Ascending aorta (tissue), 2 donors: ENCODE results near the gene PARP6. TPM values are rescaled to one million over a fixed set of nuclear protein-coding genes. Genes with fewer than 3 reads are reported as not detected.
"Not testable (repeated sequence)": the region's sequence is repeated elsewhere in the genome, so short reads cannot be mapped to it uniquely, and the experiment has no call there.

Experiments used
- DNase-seq, 2 donors: peaks; one replicate each; pipeline ENCODE4 v3.0.0-alpha.2; 2019; ENCODE audit warnings: low spot score in 2 of 2
- H3K27ac ChIP-seq, 2 donors: fragments of 200-600 bp; sonication (generic); one replicate each; pipeline ENCODE4 v1.5.1; 2016 to 2017; ENCODE audit warnings: mild to moderate bottlenecking in 1 of 2
- H3K27me3 ChIP-seq: fragments of 200-600 bp; sonication (generic); one replicate; pipeline ENCODE4 v1.5.1; 2017
- H3K36me3 ChIP-seq, 2 donors: fragments of 200-600 bp; sonication (generic); one replicate each; pipeline ENCODE4 v1.5.1; 2016
- H3K4me1 ChIP-seq, 2 donors: fragments of 200-600 bp; sonication (generic); one replicate each; pipeline ENCODE4 v1.5.1; 2016 to 2017; ENCODE audit warnings: mild to moderate bottlenecking in 1 of 2
- H3K4me3 ChIP-seq, 2 donors: fragments of 200-600 bp; sonication (generic); one replicate each; pipeline ENCODE4 v1.5.1; 2016 to 2017; ENCODE audit warnings: mild to moderate bottlenecking in 1 of 2
- H3K9me3 ChIP-seq, 2 donors: fragments of 200-600 bp; sonication (generic); one replicate each; pipeline ENCODE4 v1.5.1; 2016
- CTCF ChIP-seq, 3 experiments: fragments of 200-600 bp in 2 of 3; fragments of 450-650 bp in 1 of 3; sonication (generic) in 2 of 3; IDR thresholded peaks; one replicate each; pipeline ENCODE4 v1.5.1; 2016 to 2019; ENCODE audit warnings: antibody characterized with exemption in 3 of 3, mild to moderate bottlenecking in 1 of 3, moderate library complexity in 1 of 3
- intact Hi-C: fragments of 100-400 bp; cut with DNase I; formaldehyde crosslinking; loops from one replicate; pipeline ENCODE4 v1.15.1; 2023
- total RNA-seq: library from RNA; depleted of rRNA; stranded (reverse); fragments of >200 nt; gene quantifications from one replicate; pipeline ENCODE4 v1.1.0, GENCODE V29; 2016

PARP6 gene
- total RNA-seq, 1 donor from 2014 or later = 26.5 TPM

- H3K27ac ChIP-seq = no peak overlapping the region
- H3K4me3 ChIP-seq = no peak overlapping the region
- intact Hi-C loops = no loop called here
- DNase-seq = no peak
- H3K27me3 ChIP-seq = no peaks in the 10 kb centered on the region
- H3K9me3 ChIP-seq = no peaks in the 10 kb centered on the region
- H3K4me1 ChIP-seq = no peaks in the 10 kb centered on the region
- TF ChIP-seq CTCF (IDR thresholded peaks at IDR 0.05) = no peak
- H3K36me3 ChIP-seq = no peaks in the 10 kb centered on the region
These were observed 13.0 kb upstream of the PARP6 start for GRCh38 chr15:72285402-72285801.

GRCh38 chr15:72284781-72285180, 12.4 kb upstream of the PARP6 start:
- intact Hi-C loops = no loop called here
- no peaks in the 10 kb centered on the region for H3K27me3 ChIP-seq
- no peaks in the 10 kb centered on the region for H3K9me3 ChIP-seq
- no peaks in the 10 kb centered on the region for H3K4me1 ChIP-seq
- no peak for DNase-seq
- no peak for TF ChIP-seq CTCF (IDR thresholded peaks at IDR 0.05)
- H3K36me3 ChIP-seq = no peaks in the 10 kb centered on the region
- H3K4me3 ChIP-seq = no peak overlapping the region
- H3K27ac ChIP-seq = no peak overlapping the region

- no peak for TF ChIP-seq CTCF (IDR thresholded peaks at IDR 0.05)
- no peaks in the 10 kb centered on the region for H3K36me3 ChIP-seq
- no peak overlapping the region for H3K27ac ChIP-seq
- DNase-seq = no peak
- H3K4me3 ChIP-seq = no peak overlapping the region
- intact Hi-C loops = no loop called here
- no peaks in the 10 kb centered on the region for H3K9me3 ChIP-seq
- no peaks in the 10 kb centered on the region for H3K27me3 ChIP-seq
- H3K4me1 ChIP-seq = no peaks in the 10 kb centered on the region
These were observed 9.4 kb upstream of the PARP6 start for GRCh38 chr15:72281713-72282112.

- no peaks in the 10 kb centered on the region for H3K36me3 ChIP-seq
- H3K9me3 ChIP-seq = no peaks in the 10 kb centered on the region
- no peaks in the 10 kb centered on the region for H3K27me3 ChIP-seq
- no peak for TF ChIP-seq CTCF (IDR thresholded peaks at IDR 0.05)
- no peaks in the 10 kb centered on the region for H3K4me1 ChIP-seq
- no peak overlapping the region for H3K4me3 ChIP-seq
- intact Hi-C loops = no loop called here
- DNase-seq = no peak
- H3K27ac ChIP-seq = no peak overlapping the region
These were observed 8.4 kb upstream of the PARP6 start for GRCh38 chr15:72280751-72281150.

- no peaks in the 10 kb centered on the region for H3K4me1 ChIP-seq
- no peak overlapping the region for H3K4me3 ChIP-seq
- no peak for TF ChIP-seq CTCF (IDR thresholded peaks at IDR 0.05)
- no peak for DNase-seq
- no peaks in the 10 kb centered on the region for H3K36me3 ChIP-seq
- no peaks in the 10 kb centered on the region for H3K9me3 ChIP-seq
- intact Hi-C loops = no loop called here
- no peaks in the 10 kb centered on the region for H3K27me3 ChIP-seq
- no peak overlapping the region for H3K27ac ChIP-seq
These were observed 6.4 kb upstream of the PARP6 start for GRCh38 chr15:72278737-72279136.

GRCh38 chr15:72276326-72276700, 4.0 kb upstream of the PARP6 start:
- H3K27me3 ChIP-seq = no peaks in the 10 kb centered on the region
- no peak overlapping the region for H3K4me3 ChIP-seq
- H3K27ac ChIP-seq = no peak overlapping the region
- intact Hi-C loops = no loop called here
- DNase-seq = no peak
- H3K9me3 ChIP-seq = no peaks in the 10 kb centered on the region
- no peak for TF ChIP-seq CTCF (IDR thresholded peaks at IDR 0.05)
- H3K4me1 ChIP-seq = peaks cover 0 to 8% of the 10 kb centered on the region in 2 donors
- H3K36me3 ChIP-seq = no peaks in the 10 kb centered on the region

GRCh38 chr15:72275635-72276325, 3.4 kb upstream of the PARP6 start:
- DNase-seq, intact Hi-C loops, H3K9me3 ChIP-seq, H3K27me3 ChIP-seq, H3K27ac ChIP-seq, H3K36me3 ChIP-seq, H3K4me3 ChIP-seq: not testable (repeated sequence)
- peaks cover 0 to 11% of the 10 kb centered on the region in 2 donors for H3K4me1 ChIP-seq
